Prostate gland (tissue), 2 donors: ENCODE data around the gene SIRPB2. TPM values are rescaled to one million over a fixed set of nuclear protein-coding genes. Genes with fewer than 3 reads are reported as not detected.

Experiments used
- DNase-seq: peaks from one replicate; pipeline ENCODE4 v3.0.0-alpha.2; 2019; ENCODE audit warnings: low spot score
- H3K27ac ChIP-seq, 2 donors: fragments of 200-600 bp; sonication (generic); 2 replicates each; pipeline ENCODE4 v1.5.1; 2017 to 2019
- H3K27me3 ChIP-seq: fragments of 200-600 bp; sonication (generic); replicated peaks from 2 replicates; pipeline ENCODE4 v1.5.1; 2019; ENCODE audit not compliant: insufficient read depth
- H3K36me3 ChIP-seq, 2 donors: fragments of 200-600 bp; sonication (generic); 1 replicate in 1 of 2; 2 replicates in 1 of 2; pipeline versions ENCODE4 v1.5.1 to v1.8.1; 2017 to 2019
- H3K4me1 ChIP-seq: fragments of 200-600 bp; sonication (generic); replicated peaks from 2 replicates; pipeline ENCODE4 v1.5.1; 2019
- H3K4me3 ChIP-seq, 2 donors: fragments of 200-600 bp; sonication (generic); 2 replicates each; pipeline ENCODE4 v1.5.1; 2017 to 2019
- H3K9me3 ChIP-seq: fragments of 200-600 bp; sonication (generic); 2 replicates; pipeline ENCODE4 v1.5.1; 2017
- POLR2A ChIP-seq: fragments of 450-650 bp; IDR thresholded peaks from one replicate; pipeline ENCODE4 v1.6.1; 2016; ENCODE audit warnings: antibody characterized with exemption, mild to moderate bottlenecking
- POLR2AphosphoS5 ChIP-seq: sonication (generic); formaldehyde crosslinking; IDR thresholded peaks from one replicate; pipeline ENCODE4 v1.6.1; 2017; ENCODE audit warnings: antibody characterized with exemption
- WGBS: methylation state at CpG from one replicate; pipeline ENCODE4 v1.1.5; 2018; 5-methylcytosine and 5-hydroxymethylcytosine counted together
- intact Hi-C: fragments of 100-400 bp; cut with DNase I; formaldehyde crosslinking; loops from one replicate; pipeline ENCODE4 v1.14.2; 2022
- total RNA-seq, 2 donors: library from RNA; depleted of rRNA; stranded (reverse); fragments of >200 nt; gene quantifications; one replicate each; pipeline ENCODE4 v1.1.0, GENCODE V29; 2016
- TF ChIP-seq, protein P1 (sequence below), 4 experiments: fragments of 200-600 bp in 2 of 4; fragments of 450-650 bp in 2 of 4; sonication (generic) in 2 of 4; IDR thresholded peaks; 1 replicate in 3 of 4; 2 replicates in 1 of 4; pipeline ENCODE4 v1.5.1; 2016 to 2019; ENCODE audit warnings: antibody characterized with exemption in 4 of 4, mild to moderate bottlenecking in 2 of 4, moderate library complexity in 2 of 4

The SIRPB2 gene
- total RNA-seq, 2 donors from 2014 or later, result 0.36 to 3.2 TPM

DNA sequence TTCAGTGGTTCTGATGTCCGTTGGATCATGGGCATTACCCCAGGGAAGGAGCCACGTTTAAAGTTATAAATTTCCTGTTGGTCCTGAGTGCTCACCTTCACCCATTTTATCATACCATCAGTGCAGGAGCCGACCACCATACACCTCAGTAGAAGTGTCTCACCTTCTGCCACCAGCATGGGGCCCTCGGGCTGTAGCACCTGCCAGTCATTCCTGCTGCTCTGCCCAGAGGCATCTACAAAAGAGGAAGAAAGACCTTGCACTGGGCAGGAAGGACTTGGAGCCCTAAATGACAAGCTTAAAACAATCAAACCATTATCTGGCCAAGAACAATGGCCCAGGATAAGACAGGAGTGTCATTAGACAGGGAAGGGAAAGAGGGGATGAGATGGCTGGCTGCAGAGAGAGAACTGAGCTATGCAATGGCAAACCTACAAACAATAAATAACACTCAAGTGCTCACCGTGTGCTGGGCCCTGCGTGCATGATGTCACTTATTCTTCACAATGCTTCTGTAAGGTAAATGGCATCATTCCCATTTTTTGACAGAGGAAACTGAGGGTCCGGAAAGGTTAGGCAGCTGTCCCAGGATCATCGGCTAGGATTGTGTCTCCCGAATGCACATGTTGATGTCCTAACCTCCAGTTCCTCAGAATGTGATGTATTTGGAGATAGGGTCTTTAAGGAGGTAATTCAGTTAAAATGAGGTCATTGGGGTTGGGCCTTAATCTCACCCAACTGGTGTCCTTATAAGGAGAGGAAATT is 11.2 kb downstream of the SIRPB2 start:
- no peaks in the 10 kb centered on the region for H3K9me3 ChIP-seq
- DNase-seq, result no peak
- no peak for TF ChIP-seq POLR2AphosphoS5
- TF ChIP-seq, protein P1, sequence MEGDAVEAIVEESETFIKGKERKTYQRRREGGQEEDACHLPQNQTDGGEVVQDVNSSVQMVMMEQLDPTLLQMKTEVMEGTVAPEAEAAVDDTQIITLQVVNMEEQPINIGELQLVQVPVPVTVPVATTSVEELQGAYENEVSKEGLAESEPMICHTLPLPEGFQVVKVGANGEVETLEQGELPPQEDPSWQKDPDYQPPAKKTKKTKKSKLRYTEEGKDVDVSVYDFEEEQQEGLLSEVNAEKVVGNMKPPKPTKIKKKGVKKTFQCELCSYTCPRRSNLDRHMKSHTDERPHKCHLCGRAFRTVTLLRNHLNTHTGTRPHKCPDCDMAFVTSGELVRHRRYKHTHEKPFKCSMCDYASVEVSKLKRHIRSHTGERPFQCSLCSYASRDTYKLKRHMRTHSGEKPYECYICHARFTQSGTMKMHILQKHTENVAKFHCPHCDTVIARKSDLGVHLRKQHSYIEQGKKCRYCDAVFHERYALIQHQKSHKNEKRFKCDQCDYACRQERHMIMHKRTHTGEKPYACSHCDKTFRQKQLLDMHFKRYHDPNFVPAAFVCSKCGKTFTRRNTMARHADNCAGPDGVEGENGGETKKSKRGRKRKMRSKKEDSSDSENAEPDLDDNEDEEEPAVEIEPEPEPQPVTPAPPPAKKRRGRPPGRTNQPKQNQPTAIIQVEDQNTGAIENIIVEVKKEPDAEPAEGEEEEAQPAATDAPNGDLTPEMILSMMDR (IDR thresholded peaks at IDR 0.05), result no peak
- TF ChIP-seq POLR2A, result no peak
- H3K27ac ChIP-seq, result no peak overlapping the region
- H3K27me3 ChIP-seq, result no peaks in the 10 kb centered on the region
- H3K4me3 ChIP-seq, result no peak overlapping the region
- no peaks in the 10 kb centered on the region for H3K4me1 ChIP-seq
- 77% methylated on average over 9 of the region's 9 CpGs for WGBS
- no peaks in the 10 kb centered on the region for H3K36me3 ChIP-seq
- intact Hi-C loops, result no loop called here

DNA sequence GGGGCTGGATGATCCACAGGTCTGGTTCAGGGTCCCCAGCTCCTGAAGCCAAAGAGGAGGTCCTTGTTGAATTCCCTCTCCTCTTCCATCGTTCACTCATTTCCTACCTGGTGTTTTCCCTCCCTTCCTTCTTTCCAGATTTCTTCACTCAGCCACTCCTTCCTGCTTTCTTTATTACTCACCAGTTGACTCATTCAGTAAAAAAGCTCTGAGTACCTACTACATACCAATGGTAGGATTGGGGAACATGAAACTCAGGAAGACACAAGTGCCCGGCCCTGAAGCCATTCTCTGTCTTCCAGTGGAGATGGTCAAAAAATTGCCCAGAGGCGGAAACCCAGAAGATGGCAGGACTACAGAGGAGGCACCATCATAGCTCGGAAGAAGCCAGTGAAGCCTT is 12.7 kb downstream of the SIRPB2 start:
- intact Hi-C loops, result no loop called here
- no peak for DNase-seq
- Histone ChIP-seq H3K27ac (no peak overlapping the region), H3K36me3 (no peaks in the 10 kb centered on the region), H3K9me3 (no peaks in the 10 kb centered on the region), H3K4me1 (no peaks in the 10 kb centered on the region), H3K4me3 (no peak overlapping the region), H3K27me3 (no peaks in the 10 kb centered on the region)
- 79% methylated on average over 4 of the region's 4 CpGs for WGBS
- TF ChIP-seq POLR2AphosphoS5 (no peak), POLR2A (no peak)
- TF ChIP-seq, protein P1 (IDR thresholded peaks at IDR 0.05), result no peak

DNA sequence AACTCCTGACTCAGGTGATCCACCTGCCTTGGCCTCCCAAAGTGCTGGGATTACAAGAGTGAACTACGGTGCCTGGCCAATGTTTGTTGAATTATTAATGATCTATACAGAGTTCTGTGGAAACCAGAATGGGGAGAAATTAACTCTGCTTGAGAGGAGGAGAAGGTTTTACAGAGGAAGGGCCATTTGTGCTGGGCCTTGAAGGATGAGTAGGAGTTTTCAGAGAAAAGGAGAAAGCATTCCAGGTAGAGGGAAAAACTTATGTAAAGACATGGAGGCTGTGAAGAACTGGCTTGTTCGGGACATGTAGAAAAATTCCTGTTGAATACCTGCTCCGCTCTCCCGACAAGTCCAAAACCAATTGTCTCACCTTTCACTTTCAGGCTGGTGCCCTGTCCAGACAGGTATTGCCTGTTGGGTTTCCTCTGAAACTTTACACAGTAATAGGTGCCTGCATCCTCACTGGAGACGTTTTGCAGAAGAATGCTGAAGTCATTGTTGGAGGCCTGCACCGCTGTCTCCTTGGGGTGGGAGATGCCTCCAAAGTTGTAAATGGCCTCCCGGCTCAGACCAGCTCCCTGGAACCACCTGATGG is 13.2 kb downstream of the SIRPB2 start:
- Histone ChIP-seq H3K4me3 (no peak overlapping the region), H3K27ac (no peak overlapping the region), H3K27me3 (no peaks in the 10 kb centered on the region), H3K36me3 (no peaks in the 10 kb centered on the region), H3K4me1 (no peaks in the 10 kb centered on the region), H3K9me3 (no peaks in the 10 kb centered on the region)
- TF ChIP-seq POLR2AphosphoS5 (no peak), POLR2A (no peak)
- TF ChIP-seq, protein P1 (IDR thresholded peaks at IDR 0.05), result no peak
- intact Hi-C loops, result no loop called here
- DNase-seq, result no peak
- 53% methylated on average over 7 of the region's 7 CpGs for WGBS

DNA sequence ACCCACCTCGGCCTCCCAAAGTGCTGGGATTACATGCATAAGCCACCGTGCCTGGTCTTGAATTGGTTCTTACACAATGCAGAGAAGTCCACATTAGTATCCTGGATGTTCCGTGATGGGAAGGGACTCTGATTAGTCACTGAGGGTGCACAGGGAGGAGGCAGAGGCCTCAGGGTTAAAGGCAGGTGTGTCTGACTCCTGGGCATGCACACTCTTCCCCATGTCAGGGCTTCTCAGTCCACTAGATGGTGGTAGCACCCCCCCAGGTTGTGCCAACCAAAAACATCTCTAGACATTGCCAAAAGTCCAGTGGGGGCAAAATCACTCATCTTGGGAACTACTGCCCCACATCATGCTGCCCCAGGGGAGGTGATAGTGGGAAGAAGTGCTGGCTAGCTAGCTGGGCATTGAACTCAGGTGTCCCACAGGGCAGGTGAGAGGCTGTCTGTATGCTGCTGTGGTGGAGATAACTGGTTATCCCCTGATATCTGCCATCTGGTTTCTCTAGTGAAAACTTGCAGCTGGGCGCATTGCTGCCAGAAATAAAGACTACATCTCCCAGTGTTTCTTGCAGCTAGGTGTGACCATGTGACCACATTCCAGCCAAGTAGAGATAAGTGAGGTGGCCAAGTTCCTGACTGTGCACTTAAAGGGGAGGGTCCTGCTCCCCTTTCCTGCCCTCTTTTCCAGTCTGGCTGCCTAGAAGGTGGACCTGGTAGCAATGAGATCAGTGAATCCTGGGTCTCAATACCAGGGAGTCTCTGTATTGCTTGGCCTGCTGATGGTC is 16.2 kb downstream of the SIRPB2 start:
- no peak for DNase-seq

More for the DNA sequence above, 16.2 kb downstream of the SIRPB2 start:
- H3K27me3 ChIP-seq, result no peaks in the 10 kb centered on the region
- no peaks in the 10 kb centered on the region for H3K36me3 ChIP-seq
- H3K27ac ChIP-seq, result no peak overlapping the region
- peaks cover 3% of the 10 kb centered on the region for H3K4me1 ChIP-seq
- no peak for TF ChIP-seq POLR2A
- TF ChIP-seq POLR2AphosphoS5, result no peak
- TF ChIP-seq, protein P1 (IDR thresholded peaks at IDR 0.05), result no peak
- H3K4me3 ChIP-seq, result no peak overlapping the region
- intact Hi-C loops, result no loop called here
- H3K9me3 ChIP-seq, result no peaks in the 10 kb centered on the region
- 78% methylated on average over 4 of the region's 4 CpGs for WGBS
